HFFc6 (cell line): ENCODE measurements around the gene RADIL. TPM values are rescaled to one million over a fixed set of nuclear protein-coding genes. Genes with fewer than 3 reads are reported as not detected.

Source experiments
- DNase-seq: peaks from one replicate; pipeline ENCODE4 v3.0.0-alpha.2; 2018
- H3K27ac Mint-ChIP-seq: 2 replicates; pipeline ENCODE4 v1.8.0; 2020; ENCODE audit warnings: mild to moderate bottlenecking, mixed read lengths
- H3K27me3 Mint-ChIP-seq: 2 replicates; pipeline ENCODE4 v1.8.0; 2021; ENCODE audit warnings: mild to moderate bottlenecking, moderate library complexity, mixed read lengths; ENCODE audit not compliant: insufficient read depth
- H3K36me3 Mint-ChIP-seq: 2 replicates; pipeline ENCODE4 v1.8.0; 2021; ENCODE audit warnings: low read depth, mixed read lengths
- H3K4me1 Mint-ChIP-seq: 2 replicates; pipeline ENCODE4 v1.8.0; 2020; ENCODE audit warnings: low read depth, mixed read lengths
- H3K4me3 Mint-ChIP-seq: 2 replicates; pipeline ENCODE4 v1.8.0; 2020; ENCODE audit warnings: mild to moderate bottlenecking, moderate library complexity, mixed read lengths
- H3K9me3 Mint-ChIP-seq: 2 replicates; pipeline ENCODE4 v1.8.0; 2020; ENCODE audit warnings: mild to moderate bottlenecking, mixed read lengths
- total RNA-seq, 6 experiments: library from RNA; stranded (reverse); fragmentation: NEBNext Ultra II Directional; extraction: Animal tissue kit (Norgen Biotek cat#: 25700); gene quantifications; 2 replicates in 1 of 6; 3 replicates in 5 of 6; pipeline ENCODE4 v1.2.3, GENCODE V29; 2021
- TF ChIP-seq, protein P1 (sequence below): fragments of 200-600 bp; sonication (generic); IDR thresholded peaks from 2 replicates; pipeline ENCODE4 v1.5.0; 2021; ENCODE audit warnings: antibody characterized with exemption, mild to moderate bottlenecking

RADIL gene
- total RNA-seq, 6 experiments from 2014 or later: 0.09 to 0.43 (median 0.24) TPM

DNA sequence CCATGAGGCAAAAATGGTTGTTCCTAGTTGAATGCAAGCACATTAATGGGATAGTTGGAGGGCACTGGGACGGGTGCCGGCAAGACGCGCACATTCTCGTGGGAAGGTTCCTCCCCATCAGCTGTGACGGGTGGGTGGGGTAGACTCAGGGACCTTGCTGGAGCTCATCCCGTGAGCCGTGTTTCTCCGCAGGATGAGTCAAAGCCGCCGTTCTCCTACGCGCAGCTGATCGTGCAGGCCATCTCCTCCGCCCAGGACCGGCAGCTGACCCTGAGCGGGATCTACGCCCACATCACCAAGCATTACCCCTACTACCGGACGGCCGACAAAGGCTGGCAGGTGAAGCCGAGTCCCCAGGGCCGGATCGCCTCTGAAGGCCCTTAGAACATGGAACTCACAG, 128.5 kb downstream of the RADIL start:
- Mint-ChIP-seq H3K36me3 (peaks cover 2% of the 10 kb centered on the region; the same call in 1 of the 2 replicates), H3K4me1 (no peaks in the 10 kb centered on the region), H3K4me3 (no peak overlapping the region), H3K27me3 (no peaks in the 10 kb centered on the region; the same call in none of the 2 replicates), H3K9me3 (no peaks in the 10 kb centered on the region), H3K27ac (no peak overlapping the region)
- TF ChIP-seq, protein P1, sequence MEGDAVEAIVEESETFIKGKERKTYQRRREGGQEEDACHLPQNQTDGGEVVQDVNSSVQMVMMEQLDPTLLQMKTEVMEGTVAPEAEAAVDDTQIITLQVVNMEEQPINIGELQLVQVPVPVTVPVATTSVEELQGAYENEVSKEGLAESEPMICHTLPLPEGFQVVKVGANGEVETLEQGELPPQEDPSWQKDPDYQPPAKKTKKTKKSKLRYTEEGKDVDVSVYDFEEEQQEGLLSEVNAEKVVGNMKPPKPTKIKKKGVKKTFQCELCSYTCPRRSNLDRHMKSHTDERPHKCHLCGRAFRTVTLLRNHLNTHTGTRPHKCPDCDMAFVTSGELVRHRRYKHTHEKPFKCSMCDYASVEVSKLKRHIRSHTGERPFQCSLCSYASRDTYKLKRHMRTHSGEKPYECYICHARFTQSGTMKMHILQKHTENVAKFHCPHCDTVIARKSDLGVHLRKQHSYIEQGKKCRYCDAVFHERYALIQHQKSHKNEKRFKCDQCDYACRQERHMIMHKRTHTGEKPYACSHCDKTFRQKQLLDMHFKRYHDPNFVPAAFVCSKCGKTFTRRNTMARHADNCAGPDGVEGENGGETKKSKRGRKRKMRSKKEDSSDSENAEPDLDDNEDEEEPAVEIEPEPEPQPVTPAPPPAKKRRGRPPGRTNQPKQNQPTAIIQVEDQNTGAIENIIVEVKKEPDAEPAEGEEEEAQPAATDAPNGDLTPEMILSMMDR: no peak
- no peak for DNase-seq

DNA sequence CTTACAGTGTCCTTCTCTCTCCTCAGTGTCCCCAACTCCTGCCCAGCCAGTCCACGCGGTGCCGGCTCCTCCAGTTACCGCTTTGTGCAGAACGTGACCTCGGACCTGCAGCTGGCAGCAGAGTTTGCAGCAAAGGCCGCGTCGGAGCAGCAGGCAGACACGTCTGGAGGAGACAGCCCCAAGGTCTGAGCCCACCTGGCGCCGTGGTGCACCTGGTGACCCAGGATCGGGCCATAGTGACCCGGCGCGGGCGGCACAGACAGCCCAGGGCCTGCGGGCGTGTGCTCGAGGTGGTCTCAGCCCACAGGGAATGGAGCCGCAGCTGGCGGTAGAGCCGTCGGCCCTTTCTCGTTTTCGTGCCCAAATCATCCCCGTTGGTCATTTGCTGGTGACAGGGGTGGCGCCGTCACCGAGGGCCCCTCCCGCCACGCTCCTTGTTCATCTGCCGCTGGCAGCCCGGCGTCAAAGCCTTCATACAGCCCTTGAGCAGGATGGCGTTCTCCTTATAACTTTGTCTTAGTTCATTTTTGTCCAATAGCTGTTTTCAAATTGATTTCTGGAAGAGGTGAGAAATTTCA, 129.0 kb downstream of the RADIL start:
- H3K36me3 Mint-ChIP-seq: no peaks in the 10 kb centered on the region
- TF ChIP-seq, protein P1: no peak
- H3K9me3 Mint-ChIP-seq: no peaks in the 10 kb centered on the region
- H3K27ac Mint-ChIP-seq: no peak overlapping the region
- no peak overlapping the region for H3K4me3 Mint-ChIP-seq
- H3K4me1 Mint-ChIP-seq: no peaks in the 10 kb centered on the region
- no peaks in the 10 kb centered on the region; the same call in none of the 2 replicates for H3K27me3 Mint-ChIP-seq
- DNase-seq: no peak

DNA sequence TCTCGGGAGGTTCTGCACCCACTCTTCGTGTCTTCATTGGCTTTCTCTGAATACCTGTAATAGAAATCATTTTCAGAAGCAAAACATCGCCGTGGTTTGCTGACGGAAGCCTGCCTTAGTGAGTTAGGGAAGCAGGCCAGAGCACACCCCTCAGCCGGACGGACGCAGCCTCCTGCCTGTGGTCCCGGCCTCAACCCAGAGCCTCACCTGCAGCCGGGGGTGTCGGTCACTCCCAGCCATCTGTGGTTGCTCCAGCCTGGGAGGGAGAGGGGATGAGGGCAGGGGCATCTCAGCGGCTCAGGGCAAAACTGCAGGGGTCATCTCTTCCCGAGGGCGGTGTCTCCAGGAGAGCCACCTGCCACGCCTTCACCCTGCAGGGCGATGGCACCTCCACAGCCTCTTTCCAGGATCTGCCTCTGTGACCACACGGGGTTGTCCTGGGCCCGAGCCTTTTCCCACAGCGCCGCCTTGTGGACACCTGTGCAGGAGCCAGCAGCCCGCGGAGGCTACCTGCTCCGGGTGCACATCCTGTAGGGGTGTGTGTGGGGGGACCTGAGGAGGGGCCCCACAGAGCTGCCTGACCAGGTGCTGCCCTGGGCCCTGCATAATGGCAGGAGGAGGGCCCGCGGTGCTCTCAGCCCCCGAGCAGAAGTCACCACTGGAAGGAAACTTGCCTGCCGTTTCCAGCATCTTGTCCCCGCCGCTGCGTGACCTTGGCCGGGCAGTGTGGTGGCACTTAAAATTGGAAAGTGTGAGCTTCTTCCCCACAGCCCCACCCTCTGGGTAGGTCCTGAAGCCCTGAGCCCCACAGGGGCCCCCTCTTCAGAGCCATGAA, 129.7 kb downstream of the RADIL start:
- Mint-ChIP-seq H3K4me3 (no peak overlapping the region), H3K36me3 (peaks cover 3% of the 10 kb centered on the region; the same call in 1 of the 2 replicates), H3K4me1 (no peaks in the 10 kb centered on the region), H3K27ac (no peak overlapping the region), H3K27me3 (no peaks in the 10 kb centered on the region; the same call in none of the 2 replicates), H3K9me3 (no peaks in the 10 kb centered on the region)
- TF ChIP-seq, protein P1: peak; percentile 96
- DNase-seq: peak; percentile 25

- H3K27ac Mint-ChIP-seq: no peak overlapping the region
- no peaks in the 10 kb centered on the region for H3K9me3 Mint-ChIP-seq
- no peak for DNase-seq
- peaks cover 9% of the 10 kb centered on the region for H3K4me1 Mint-ChIP-seq
- H3K36me3 Mint-ChIP-seq: peaks cover 19% of the 10 kb centered on the region
- TF ChIP-seq, protein P1: no peak
- H3K27me3 Mint-ChIP-seq: no peaks in the 10 kb centered on the region; the same call in 1 of the 2 replicates
- H3K4me3 Mint-ChIP-seq: no peak overlapping the region
Measured at GRCh38 chr7:4751398-4751947, 132.0 kb downstream of the RADIL start.

DNA sequence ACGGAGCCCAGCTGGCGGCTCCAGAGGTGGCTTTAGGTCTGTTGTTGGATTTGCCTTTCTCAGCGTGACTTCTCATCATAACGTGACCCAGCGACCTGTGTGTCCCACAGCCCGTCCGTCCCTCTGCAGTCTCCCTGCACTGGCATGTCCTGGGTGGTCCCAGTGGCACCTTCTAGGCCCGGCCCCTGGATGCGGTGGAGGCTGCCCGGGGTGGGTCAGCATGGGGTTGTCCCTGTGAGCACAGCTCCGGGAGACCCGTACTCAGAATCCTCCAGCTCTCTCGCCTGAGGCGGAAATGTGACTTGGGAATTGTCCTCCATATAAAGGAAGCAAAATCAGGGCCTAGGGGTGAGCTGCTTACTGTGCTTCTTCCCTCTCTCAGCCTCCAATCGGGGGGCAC, 133.7 kb downstream of the RADIL start:
- Mint-ChIP-seq H3K4me3 (no peak overlapping the region), H3K36me3 (peaks cover 25% of the 10 kb centered on the region)

More for the DNA sequence above, 133.7 kb downstream of the RADIL start:
- no peak for DNase-seq
- Mint-ChIP-seq H3K9me3 (no peaks in the 10 kb centered on the region; the same call in 1 of the 2 replicates), H3K27ac (no peak overlapping the region), H3K27me3 (no peaks in the 10 kb centered on the region; the same call in 1 of the 2 replicates), H3K4me1 (peaks cover 23% of the 10 kb centered on the region)
- TF ChIP-seq, protein P1: no peak
